H1 (cell line): ENCODE measurements around the gene FAR1. TPM values are rescaled to one million over a fixed set of nuclear protein-coding genes. Genes with fewer than 3 reads are reported as not detected.

Experiments used
- CREB1 ChIP-seq: IDR thresholded peaks from 2 replicates; pipeline ENCODE4 v1.6.1; 2012; ENCODE audit warnings: inconsistent platforms
- CTBP2 ChIP-seq: IDR thresholded peaks from 2 replicates; pipeline ENCODE4 v1.7.0; 2011; ENCODE audit warnings: borderline replicate concordance, mild to moderate bottlenecking, moderate library complexity, mixed read lengths, low read length; ENCODE audit not compliant: insufficient read depth, insufficient read length
- EP300 ChIP-seq, 2 experiments: IDR thresholded peaks; 1 replicate in 1 of 2; 2 replicates in 1 of 2; pipeline ENCODE4 v1.6.1; 2011 to 2012; ENCODE audit warnings: low read depth in 2 of 2, low read length in 2 of 2, mild to moderate bottlenecking in 2 of 2, borderline replicate concordance in 1 of 2, inconsistent platforms in 1 of 2, moderate library complexity in 1 of 2
- FOSL1 ChIP-seq: IDR thresholded peaks from 2 replicates; pipeline ENCODE4 v1.6.1; 2011; ENCODE audit warnings: mild to moderate bottlenecking, low read depth, low read length, moderate library complexity; ENCODE audit not compliant: insufficient read depth
- JUND ChIP-seq: IDR thresholded peaks from 2 replicates; pipeline ENCODE4 v1.6.1; 2011; ENCODE audit warnings: mild to moderate bottlenecking, improper control_type of control experiment, low read length
- KDM5A ChIP-seq: fragments of 200-600 bp; IDR thresholded peaks from 2 replicates; pipeline ENCODE4 v1.7.1; 2012; ENCODE audit warnings: mild to moderate bottlenecking, low read length, inconsistent platforms, mixed read lengths
- PHF8 ChIP-seq: fragments of 200-600 bp; sonication (generic); conservative IDR thresholded peaks from 2 replicates; pipeline ENCODE4 v1.7.1; 2012; ENCODE audit warnings: low read depth, mild to moderate bottlenecking, inconsistent platforms, low read length, moderate library complexity
- SRF ChIP-seq: IDR thresholded peaks from 2 replicates; pipeline ENCODE4 v1.6.1; 2011; ENCODE audit warnings: mild to moderate bottlenecking, low read depth, low read length, moderate library complexity
- SUZ12 ChIP-seq: fragments of 200-600 bp; sonication (generic); IDR thresholded peaks from 2 replicates; pipeline ENCODE4 v1.6.1; 2012; ENCODE audit warnings: mild to moderate bottlenecking, inconsistent platforms, low read length, moderate library complexity, mixed read lengths
- TAF1 ChIP-seq: IDR thresholded peaks from 2 replicates; pipeline ENCODE4 v1.6.1; 2011; ENCODE audit warnings: mild to moderate bottlenecking, low read depth, low read length
- TBP ChIP-seq: IDR thresholded peaks from 2 replicates; pipeline ENCODE4 v1.6.1; 2011; ENCODE audit warnings: low read depth, low read length, improper control_type of control experiment
- polyA plus RNA-seq, 7 experiments: library from polyadenylated mRNA; depleted of rRNA in 3 of 7; stranded (reverse) in 5 of 7; unstranded in 2 of 7; fragments of >200 nt in 5 of 7; fragments of 200-250 nt in 2 of 7; gene quantifications; 1 replicate in 5 of 7; 2 replicates in 1 of 7; 4 replicates in 1 of 7; pipeline versions ENCODE4 v1.2.1 to v1.2.3, GENCODE V29; 2011 to 2013; ENCODE audit warnings: missing spikeins in 2 of 7, mixed read lengths in 2 of 7
- total RNA-seq: library from RNA; stranded (reverse); fragmentation: NEBNext Ultra II Directional; extraction: Animal tissue kit (Norgen Biotek cat#: 25700); gene quantifications from 2 replicates; pipeline ENCODE4 v1.2.1, GENCODE V29; 2021
- TF ChIP-seq, protein P1 (sequence below): fragments of 300-600 bp; sonication (generic); IDR thresholded peaks from 2 replicates; pipeline ENCODE4 v1.7.1; 2012; ENCODE audit warnings: low read length, moderate library complexity, mild to moderate bottlenecking, inconsistent platforms; ENCODE audit not compliant: insufficient replicate concordance

The FAR1 gene
- total and polyA plus RNA-seq, 2 of the 8 experiments (the other 6 are each of a cell fraction or from before 2014, with no cell fraction given), result 29.7 to 68.5 TPM

DNA sequence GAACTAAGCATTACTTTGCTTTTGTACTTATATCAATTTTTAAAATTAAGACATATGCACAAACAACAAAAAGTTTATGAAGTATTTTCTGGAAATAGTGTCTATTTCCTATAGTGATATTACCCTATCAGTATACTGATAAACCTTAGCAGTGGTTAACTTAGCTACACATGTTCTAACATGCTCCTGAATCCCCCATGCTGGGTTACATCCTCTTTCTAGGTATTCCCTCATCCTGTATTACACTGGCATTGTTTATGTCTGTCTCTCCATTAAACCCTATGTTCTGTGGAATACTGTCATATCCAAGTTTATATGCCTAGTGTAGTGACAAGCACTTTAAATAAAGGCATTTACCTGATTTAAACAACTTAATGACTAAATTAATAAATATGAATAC lies 1.8 kb upstream of the FAR1 start (continued):
- TF ChIP-seq, protein P1, sequence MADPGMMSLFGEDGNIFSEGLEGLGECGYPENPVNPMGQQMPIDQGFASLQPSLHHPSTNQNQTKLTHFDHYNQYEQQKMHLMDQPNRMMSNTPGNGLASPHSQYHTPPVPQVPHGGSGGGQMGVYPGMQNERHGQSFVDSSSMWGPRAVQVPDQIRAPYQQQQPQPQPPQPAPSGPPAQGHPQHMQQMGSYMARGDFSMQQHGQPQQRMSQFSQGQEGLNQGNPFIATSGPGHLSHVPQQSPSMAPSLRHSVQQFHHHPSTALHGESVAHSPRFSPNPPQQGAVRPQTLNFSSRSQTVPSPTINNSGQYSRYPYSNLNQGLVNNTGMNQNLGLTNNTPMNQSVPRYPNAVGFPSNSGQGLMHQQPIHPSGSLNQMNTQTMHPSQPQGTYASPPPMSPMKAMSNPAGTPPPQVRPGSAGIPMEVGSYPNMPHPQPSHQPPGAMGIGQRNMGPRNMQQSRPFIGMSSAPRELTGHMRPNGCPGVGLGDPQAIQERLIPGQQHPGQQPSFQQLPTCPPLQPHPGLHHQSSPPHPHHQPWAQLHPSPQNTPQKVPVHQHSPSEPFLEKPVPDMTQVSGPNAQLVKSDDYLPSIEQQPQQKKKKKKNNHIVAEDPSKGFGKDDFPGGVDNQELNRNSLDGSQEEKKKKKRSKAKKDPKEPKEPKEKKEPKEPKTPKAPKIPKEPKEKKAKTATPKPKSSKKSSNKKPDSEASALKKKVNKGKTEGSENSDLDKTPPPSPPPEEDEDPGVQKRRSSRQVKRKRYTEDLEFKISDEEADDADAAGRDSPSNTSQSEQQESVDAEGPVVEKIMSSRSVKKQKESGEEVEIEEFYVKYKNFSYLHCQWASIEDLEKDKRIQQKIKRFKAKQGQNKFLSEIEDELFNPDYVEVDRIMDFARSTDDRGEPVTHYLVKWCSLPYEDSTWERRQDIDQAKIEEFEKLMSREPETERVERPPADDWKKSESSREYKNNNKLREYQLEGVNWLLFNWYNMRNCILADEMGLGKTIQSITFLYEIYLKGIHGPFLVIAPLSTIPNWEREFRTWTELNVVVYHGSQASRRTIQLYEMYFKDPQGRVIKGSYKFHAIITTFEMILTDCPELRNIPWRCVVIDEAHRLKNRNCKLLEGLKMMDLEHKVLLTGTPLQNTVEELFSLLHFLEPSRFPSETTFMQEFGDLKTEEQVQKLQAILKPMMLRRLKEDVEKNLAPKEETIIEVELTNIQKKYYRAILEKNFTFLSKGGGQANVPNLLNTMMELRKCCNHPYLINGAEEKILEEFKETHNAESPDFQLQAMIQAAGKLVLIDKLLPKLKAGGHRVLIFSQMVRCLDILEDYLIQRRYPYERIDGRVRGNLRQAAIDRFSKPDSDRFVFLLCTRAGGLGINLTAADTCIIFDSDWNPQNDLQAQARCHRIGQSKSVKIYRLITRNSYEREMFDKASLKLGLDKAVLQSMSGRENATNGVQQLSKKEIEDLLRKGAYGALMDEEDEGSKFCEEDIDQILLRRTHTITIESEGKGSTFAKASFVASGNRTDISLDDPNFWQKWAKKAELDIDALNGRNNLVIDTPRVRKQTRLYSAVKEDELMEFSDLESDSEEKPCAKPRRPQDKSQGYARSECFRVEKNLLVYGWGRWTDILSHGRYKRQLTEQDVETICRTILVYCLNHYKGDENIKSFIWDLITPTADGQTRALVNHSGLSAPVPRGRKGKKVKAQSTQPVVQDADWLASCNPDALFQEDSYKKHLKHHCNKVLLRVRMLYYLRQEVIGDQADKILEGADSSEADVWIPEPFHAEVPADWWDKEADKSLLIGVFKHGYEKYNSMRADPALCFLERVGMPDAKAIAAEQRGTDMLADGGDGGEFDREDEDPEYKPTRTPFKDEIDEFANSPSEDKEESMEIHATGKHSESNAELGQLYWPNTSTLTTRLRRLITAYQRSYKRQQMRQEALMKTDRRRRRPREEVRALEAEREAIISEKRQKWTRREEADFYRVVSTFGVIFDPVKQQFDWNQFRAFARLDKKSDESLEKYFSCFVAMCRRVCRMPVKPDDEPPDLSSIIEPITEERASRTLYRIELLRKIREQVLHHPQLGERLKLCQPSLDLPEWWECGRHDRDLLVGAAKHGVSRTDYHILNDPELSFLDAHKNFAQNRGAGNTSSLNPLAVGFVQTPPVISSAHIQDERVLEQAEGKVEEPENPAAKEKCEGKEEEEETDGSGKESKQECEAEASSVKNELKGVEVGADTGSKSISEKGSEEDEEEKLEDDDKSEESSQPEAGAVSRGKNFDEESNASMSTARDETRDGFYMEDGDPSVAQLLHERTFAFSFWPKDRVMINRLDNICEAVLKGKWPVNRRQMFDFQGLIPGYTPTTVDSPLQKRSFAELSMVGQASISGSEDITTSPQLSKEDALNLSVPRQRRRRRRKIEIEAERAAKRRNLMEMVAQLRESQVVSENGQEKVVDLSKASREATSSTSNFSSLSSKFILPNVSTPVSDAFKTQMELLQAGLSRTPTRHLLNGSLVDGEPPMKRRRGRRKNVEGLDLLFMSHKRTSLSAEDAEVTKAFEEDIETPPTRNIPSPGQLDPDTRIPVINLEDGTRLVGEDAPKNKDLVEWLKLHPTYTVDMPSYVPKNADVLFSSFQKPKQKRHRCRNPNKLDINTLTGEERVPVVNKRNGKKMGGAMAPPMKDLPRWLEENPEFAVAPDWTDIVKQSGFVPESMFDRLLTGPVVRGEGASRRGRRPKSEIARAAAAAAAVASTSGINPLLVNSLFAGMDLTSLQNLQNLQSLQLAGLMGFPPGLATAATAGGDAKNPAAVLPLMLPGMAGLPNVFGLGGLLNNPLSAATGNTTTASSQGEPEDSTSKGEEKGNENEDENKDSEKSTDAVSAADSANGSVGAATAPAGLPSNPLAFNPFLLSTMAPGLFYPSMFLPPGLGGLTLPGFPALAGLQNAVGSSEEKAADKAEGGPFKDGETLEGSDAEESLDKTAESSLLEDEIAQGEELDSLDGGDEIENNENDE, result no peak
- TF ChIP-seq EP300 (IDR thresholded peaks at IDR 0.05; ENCODE audit: borderline replicate concordance in 1 of 2, low read depth in 2 of 2, low read length in 2 of 2) (no peak), PHF8 (no peak), CTBP2 (no peak), FOSL1 (no peak), TAF1 (no peak), CREB1 (no peak), KDM5A (no peak), JUND (no peak), SRF (no peak), SUZ12 (no peak), TBP (no peak)
